ENCODE measurements around the gene SLC28A1. TPM values are rescaled to one million over a fixed set of nuclear protein-coding genes. Genes with fewer than 3 reads are reported as not detected.

SLC28A1 gene
- total RNA-seq, 1 experiment from 2014 or later = not detected

DNA sequence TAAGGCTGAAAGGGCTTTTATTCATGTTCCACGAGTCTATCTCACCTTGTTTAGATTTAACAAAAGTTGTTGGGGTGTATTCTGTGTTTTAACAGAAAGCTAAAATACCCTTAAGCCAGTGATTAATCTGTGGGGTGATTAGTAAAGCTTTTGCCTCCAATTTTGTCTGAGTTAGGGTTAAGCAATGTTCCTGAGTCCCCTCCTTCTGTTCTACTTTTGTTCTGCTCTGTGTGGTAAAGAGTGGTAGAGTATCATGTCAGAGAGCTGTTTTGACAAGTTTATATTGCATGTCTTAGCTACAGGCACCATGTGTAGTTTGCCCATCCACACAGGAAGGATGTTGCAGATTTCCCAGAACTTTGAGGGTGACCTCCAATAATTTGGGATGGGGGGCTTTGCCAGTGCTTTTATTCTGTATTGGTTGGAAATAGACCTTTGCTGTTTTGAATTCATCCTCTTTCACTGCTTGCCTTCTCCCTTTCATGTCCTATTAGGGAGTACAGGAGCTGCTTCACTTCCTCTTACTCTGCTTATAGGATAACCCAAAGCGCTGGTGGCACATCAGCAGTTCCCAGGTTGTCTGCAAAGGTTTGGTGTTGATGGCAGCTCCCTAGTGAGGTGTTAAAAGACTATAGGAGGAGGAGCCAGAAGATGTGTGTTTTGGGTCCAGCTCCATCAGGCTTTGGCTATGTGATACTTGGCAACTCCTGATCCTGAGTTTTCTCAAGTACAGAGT lies 104.6 kb downstream of the SLC28A1 start:
- ChIA-PET CTCF (no interaction called here), POLR2A (no interaction called here)
- DNase-seq (ENCODE audit: low read depth, low spot score) (no peak), ATAC-seq (no peak)
- no peak overlapping the region for H3K4me3 ChIP-seq (ENCODE audit: low read depth in 2 of 2, low read length in 2 of 2)
- intact Hi-C loops (cut with micrococcal nuclease; ENCODE audit: unreplicated experiment) (no loop called here), in situ Hi-C loops (cut with HindIII; ENCODE audit: low pct_unique_long_range_greater_than_20kb, low sequenced_read_pairs) (no loop called here)
- H3K27ac ChIP-seq (ENCODE audit: low read length) = no peak overlapping the region
- peaks cover 17% of the 10 kb centered on the region; the same call in 1 of the 2 replicates for H3K4me1 ChIP-seq (ENCODE audit: control insufficient read depth, insufficient read depth, low read length)
- no peaks in the 10 kb centered on the region for H3K36me3 ChIP-seq (ENCODE audit: control insufficient read depth, insufficient read depth, low read length)
- no peaks in the 10 kb centered on the region for H3K9me3 ChIP-seq (ENCODE audit: control insufficient read depth, insufficient read depth, low read depth, low read length)
- H3K27me3 ChIP-seq (ENCODE audit: control insufficient read depth, insufficient read depth, low read length) = no peaks in the 10 kb centered on the region
- BruUV-seq (replicated peaks) = no TSS peak
- TF ChIP-seq, protein P1, sequence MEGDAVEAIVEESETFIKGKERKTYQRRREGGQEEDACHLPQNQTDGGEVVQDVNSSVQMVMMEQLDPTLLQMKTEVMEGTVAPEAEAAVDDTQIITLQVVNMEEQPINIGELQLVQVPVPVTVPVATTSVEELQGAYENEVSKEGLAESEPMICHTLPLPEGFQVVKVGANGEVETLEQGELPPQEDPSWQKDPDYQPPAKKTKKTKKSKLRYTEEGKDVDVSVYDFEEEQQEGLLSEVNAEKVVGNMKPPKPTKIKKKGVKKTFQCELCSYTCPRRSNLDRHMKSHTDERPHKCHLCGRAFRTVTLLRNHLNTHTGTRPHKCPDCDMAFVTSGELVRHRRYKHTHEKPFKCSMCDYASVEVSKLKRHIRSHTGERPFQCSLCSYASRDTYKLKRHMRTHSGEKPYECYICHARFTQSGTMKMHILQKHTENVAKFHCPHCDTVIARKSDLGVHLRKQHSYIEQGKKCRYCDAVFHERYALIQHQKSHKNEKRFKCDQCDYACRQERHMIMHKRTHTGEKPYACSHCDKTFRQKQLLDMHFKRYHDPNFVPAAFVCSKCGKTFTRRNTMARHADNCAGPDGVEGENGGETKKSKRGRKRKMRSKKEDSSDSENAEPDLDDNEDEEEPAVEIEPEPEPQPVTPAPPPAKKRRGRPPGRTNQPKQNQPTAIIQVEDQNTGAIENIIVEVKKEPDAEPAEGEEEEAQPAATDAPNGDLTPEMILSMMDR (IDR thresholded peaks at IDR 0.05) = no peak
- TF ChIP-seq, protein P2, sequence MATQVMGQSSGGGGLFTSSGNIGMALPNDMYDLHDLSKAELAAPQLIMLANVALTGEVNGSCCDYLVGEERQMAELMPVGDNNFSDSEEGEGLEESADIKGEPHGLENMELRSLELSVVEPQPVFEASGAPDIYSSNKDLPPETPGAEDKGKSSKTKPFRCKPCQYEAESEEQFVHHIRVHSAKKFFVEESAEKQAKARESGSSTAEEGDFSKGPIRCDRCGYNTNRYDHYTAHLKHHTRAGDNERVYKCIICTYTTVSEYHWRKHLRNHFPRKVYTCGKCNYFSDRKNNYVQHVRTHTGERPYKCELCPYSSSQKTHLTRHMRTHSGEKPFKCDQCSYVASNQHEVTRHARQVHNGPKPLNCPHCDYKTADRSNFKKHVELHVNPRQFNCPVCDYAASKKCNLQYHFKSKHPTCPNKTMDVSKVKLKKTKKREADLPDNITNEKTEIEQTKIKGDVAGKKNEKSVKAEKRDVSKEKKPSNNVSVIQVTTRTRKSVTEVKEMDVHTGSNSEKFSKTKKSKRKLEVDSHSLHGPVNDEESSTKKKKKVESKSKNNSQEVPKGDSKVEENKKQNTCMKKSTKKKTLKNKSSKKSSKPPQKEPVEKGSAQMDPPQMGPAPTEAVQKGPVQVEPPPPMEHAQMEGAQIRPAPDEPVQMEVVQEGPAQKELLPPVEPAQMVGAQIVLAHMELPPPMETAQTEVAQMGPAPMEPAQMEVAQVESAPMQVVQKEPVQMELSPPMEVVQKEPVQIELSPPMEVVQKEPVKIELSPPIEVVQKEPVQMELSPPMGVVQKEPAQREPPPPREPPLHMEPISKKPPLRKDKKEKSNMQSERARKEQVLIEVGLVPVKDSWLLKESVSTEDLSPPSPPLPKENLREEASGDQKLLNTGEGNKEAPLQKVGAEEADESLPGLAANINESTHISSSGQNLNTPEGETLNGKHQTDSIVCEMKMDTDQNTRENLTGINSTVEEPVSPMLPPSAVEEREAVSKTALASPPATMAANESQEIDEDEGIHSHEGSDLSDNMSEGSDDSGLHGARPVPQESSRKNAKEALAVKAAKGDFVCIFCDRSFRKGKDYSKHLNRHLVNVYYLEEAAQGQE (IDR thresholded peaks at IDR 0.05; ENCODE audit: insufficient read depth in 1 of 2, low read depth in 2 of 2, low read length in 1 of 2) = no peak
- no peak for TF ChIP-seq TCF7L2 (IDR thresholded peaks at IDR 0.05; ENCODE audit: low read depth, low read length)
- TF ChIP-seq POLR2AphosphoS5 (IDR thresholded peaks at IDR 0.05; ENCODE audit: low read depth, low read length) = no peak
- TF ChIP-seq SIN3A (IDR thresholded peaks at IDR 0.05; ENCODE audit: borderline replicate concordance, insufficient read depth, low read depth, low read length) = no peak

DNA sequence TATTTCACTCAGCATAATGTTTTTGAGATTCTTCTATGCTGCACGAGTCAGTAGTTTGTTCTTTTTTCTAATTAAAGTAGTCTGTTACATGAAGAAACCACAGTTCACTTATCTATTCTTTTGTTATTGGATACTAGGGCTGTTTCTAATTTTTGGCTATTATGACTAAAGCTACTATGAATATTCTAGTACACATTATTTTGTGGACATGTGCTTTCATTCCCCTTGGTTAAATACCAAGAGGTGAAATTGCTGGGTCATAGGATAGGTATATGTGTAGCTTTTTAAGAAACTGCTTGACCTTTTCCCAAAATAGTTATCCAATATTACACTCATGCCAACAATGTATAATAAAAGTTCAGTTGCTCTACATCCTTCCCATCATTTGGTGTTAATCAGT lies 106.0 kb downstream of the SLC28A1 start:
- intact Hi-C loops (cut with micrococcal nuclease; ENCODE audit: unreplicated experiment) (no loop called here), in situ Hi-C loops (cut with HindIII; ENCODE audit: low pct_unique_long_range_greater_than_20kb, low sequenced_read_pairs) (no loop called here)
- TF ChIP-seq, protein P2 (IDR thresholded peaks at IDR 0.05; ENCODE audit: insufficient read depth in 1 of 2, low read depth in 2 of 2, low read length in 1 of 2) = no peak
- no peak for TF ChIP-seq TCF7L2 (IDR thresholded peaks at IDR 0.05; ENCODE audit: low read depth, low read length)
- TF ChIP-seq, protein P1 (IDR thresholded peaks at IDR 0.05) = no peak
- TF ChIP-seq POLR2AphosphoS5 (IDR thresholded peaks at IDR 0.05; ENCODE audit: low read depth, low read length) = no peak
- TF ChIP-seq SIN3A (IDR thresholded peaks at IDR 0.05; ENCODE audit: borderline replicate concordance, insufficient read depth, low read depth, low read length) = no peak
- H3K9me3 ChIP-seq (ENCODE audit: control insufficient read depth, insufficient read depth, low read depth, low read length) = no peaks in the 10 kb centered on the region
- CTCF ChIA-PET = no interaction called here
- H3K4me3 ChIP-seq (ENCODE audit: low read depth in 2 of 2, low read length in 2 of 2) = no peak overlapping the region
- H3K36me3 ChIP-seq (ENCODE audit: control insufficient read depth, insufficient read depth, low read length) = no peaks in the 10 kb centered on the region
- no peaks in the 10 kb centered on the region for H3K27me3 ChIP-seq (ENCODE audit: control insufficient read depth, insufficient read depth, low read length)
- ATAC-seq (no peak), DNase-seq (ENCODE audit: low read depth, low spot score) (no peak)
- no TSS peak for BruUV-seq (replicated peaks)
- H3K27ac ChIP-seq (ENCODE audit: low read length) = no peak overlapping the region
- H3K4me1 ChIP-seq (ENCODE audit: control insufficient read depth, insufficient read depth, low read length) = peaks cover 9% of the 10 kb centered on the region; the same call in 1 of the 2 replicates
- POLR2A ChIA-PET = no interaction called here

Data from Panc1 (cell line).